HUDEP-2 (cell line): ENCODE measurements around the gene MOGAT2.
A peak's percentile ranks its signal among the peaks of the same experiment; 100 is the strongest.

Experiments
- DNase-seq, 76 experiments: peaks; one replicate each; lab custom pipeline; 2025; ENCODE audit not compliant: unreplicated experiment in 76 of 76; lab: John Stamatoyannopoulos, UW

MOGAT2 gene

GRCh38 chr11:75776546-75776945, 58.9 kb downstream of the MOGAT2 start:
- DNase-seq = no peak

GRCh38 chr11:75777461-75778110, 59.9 kb downstream of the MOGAT2 start:
- DNase-seq = no peak

- no peak for DNase-seq
Measured at GRCh38 chr11:75778962-75779361, 61.3 kb downstream of the MOGAT2 start.

GRCh38 chr11:75779960-75780359, 62.3 kb downstream of the MOGAT2 start:
- peak in 54 of 76 experiments; percentile 8 to 82 (median 50) for DNase-seq

GRCh38 chr11:75780888-75781287, 63.2 kb downstream of the MOGAT2 start:
- DNase-seq = no peak

- no peak for DNase-seq
Measured at GRCh38 chr11:75781296-75781695, 63.7 kb downstream of the MOGAT2 start.

- no peak for DNase-seq
Measured at GRCh38 chr11:75781831-75782230, 64.2 kb downstream of the MOGAT2 start.
